Activated CD4-positive, alpha-beta T cell treated with anti-CD3 and anti-CD28 coated beads, Interleukin-2, amount 50 U/mL, for 1 hour (primary cell): Measurements from ENCODE around the gene TAF1B.

ENCODE experiments used
- DNase-seq: peaks from one replicate; pipeline ENCODE4 v3.0.0-alpha.2; 2020

TAF1B gene

DNA sequence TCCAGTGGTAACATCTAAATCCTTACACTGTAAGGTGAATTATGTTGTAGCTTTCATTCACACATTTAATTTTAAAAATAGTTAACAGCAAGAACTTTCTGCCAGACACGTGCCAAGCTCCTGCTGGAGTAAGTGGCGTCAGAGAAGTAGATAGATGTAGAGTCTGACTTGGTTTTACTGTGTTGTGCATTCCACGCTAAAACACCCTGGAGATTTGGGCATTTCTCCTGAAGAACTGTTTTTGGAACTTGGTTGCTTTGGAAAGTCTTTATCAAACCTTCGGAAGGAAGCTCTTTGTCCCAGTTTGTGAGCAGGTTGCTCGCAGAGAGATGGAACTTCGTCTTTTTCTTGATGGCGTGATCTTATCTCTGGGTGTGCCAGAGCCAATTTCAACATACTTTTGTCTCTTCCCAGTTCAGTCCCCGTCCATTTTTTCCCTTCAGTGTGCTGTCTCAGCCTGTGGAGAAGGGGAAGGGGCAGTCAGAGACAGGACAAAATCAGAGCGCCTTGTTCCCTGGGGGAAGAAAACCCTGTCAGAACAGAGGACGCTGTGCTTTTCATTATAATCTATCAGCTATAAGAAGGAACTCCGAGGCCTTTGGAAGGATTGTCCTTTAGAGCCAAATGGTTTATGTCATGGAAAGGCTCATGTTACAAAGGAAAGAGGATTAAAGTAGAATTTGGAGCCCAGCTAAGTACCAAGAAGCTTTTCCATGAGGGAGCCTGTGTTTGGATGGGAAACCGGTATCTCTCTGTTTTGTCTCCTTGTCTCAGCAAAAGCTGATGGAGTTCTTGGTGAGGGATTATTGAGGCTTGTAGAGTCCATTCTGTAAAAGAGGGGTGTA is 127.1 kb downstream of the TAF1B start:
- DNase-seq = no peak

DNA sequence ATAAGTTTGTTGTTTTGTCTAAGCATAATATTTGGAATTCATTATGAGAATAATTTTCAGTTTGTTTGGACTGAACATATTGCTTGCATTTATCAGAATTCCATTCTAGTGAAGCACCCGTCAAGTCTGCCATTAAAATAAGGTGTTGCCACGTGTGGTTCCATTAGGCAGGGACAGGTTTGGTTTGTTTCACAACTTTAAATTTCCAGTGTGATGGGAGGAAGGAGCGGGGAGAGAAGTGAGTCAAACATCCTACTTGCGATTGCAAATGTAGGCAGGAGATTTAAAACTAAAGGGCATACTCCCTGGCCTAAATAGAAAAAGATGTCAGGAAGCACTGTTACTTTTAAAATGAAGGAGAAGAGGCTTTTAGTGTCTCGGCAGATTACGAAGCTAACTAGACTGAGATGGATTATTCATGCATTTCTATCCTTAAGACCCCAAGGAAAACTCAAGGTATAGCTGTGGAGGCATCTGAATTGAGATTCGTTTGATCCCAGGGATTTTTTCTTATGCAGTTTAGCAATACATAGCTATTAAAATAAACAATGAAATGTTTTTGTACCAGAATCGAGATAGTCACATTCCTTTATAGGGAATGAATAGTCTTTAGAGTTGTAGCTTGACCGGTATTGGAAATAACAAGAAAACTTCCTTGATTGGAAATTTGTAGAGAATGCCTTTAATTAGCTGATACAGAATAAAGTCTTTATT is 128.0 kb downstream of the TAF1B start:
- DNase-seq = no peak

DNA sequence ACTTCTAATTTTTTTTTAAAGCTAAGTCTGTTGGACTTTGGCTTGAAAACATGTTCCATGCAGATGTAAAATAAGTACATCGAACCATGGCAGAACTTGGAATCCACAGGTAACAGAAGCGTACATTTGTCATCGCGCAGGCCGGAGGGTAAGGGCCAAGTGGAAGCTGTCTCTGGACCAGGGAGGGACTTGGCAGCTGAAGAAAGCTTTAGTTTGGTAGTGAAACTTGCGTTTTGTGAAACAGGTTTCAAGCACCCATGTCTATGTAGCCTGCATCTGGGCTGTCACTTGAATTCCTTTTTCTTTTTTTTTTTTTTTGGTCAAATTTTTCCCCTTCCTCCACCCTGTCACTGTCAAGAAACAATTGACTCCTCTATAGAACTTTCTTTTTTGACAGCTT is 128.6 kb downstream of the TAF1B start:
- no peak for DNase-seq

DNA sequence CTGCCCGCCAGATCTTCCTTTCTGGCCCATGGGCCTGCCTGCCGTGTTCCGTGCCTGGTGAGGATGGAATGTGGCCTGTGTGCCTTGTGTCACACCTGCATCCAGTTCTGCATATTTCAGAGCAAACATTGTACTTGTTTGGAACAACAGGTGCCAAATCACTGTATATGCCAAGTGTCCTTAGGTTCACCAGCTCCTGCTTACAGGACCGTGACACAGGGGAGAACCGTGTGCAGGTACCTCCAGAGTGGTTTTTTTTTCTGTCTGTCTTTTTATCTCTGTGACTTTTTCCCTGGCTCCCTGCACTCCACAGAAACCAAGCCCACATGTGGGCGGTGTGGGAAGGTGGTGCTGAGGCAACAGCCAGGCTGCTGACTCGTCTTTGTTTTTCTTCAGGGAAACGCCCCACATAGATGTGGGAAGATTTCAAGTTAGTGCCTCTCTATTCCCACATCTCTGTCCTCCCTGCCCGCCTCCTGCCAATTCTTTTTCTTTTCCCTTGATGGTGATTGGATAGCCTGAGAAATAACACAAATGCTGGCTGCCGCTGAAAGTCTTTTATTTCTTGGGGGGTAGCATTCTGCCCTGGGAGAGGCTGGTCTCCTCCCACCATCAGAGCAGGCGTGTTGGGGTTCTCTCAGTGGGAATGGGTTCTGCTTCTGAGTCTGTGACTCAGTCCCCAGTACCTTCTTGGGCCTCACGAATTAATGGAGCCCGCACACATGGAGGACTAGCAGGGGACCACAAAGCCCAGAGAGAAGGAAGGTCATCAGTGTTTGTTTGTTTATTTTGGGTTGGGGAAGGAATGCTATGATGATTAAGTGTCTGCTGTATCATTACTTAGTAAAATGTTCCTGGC is 129.6 kb downstream of the TAF1B start:
- DNase-seq = no peak

DNA sequence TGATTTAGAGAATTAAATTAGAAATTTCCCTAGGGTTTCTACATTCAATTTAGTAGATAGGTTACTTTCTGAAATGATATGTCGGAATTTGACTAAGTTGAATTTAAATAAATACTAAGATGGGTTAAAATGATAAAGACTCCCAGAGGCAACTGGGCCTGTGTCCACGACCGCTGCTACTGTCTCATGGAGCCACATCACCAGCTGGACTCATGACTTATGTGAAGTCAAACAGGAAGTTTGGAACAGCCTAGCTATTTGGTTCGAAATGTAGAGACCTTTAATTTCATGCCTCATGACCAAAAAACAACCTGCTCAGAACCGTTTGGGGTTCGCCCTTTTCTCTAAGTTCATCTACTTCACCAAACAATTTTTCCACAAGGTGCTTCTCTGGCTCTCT is 130.4 kb downstream of the TAF1B start:
- DNase-seq = no peak

DNA sequence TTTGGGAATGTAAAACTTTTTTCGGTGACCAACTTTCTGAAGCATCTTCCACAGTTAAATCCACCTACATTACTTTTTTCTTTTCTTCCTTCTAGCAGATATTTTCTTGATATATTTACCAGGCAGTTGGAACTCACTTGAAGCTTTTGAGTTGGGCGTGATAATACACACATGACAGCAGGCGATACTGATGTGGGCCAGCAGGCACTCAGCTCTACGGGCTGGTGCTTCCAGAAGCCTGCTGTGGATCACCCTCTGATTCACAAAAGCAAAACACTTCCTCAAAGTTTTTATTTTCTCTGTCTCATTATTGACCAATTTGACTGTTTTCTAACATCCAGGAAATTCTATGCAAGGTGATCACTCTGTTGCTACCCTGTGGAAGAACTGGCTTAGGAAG is 131.1 kb downstream of the TAF1B start:
- DNase-seq = no peak

DNA sequence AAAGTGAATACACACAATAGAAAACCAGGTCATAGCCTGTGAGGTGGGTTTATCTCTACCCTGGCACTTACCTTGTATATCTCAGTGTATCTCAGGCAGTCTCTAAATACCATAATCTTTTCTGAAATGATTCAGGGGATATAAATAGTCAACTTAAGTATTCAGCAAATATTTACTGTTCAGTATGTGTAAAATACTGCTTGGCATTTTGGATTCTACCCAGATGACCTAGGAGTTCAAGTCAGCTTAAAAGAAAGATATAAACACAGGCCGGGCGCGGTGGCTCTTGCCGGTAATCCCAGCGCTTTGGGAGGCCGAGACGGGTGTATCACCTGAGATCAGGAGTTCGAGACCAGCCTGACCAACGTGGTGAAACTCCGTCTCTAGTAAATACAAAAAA is 132.1 kb downstream of the TAF1B start:
- DNase-seq = no peak

DNA sequence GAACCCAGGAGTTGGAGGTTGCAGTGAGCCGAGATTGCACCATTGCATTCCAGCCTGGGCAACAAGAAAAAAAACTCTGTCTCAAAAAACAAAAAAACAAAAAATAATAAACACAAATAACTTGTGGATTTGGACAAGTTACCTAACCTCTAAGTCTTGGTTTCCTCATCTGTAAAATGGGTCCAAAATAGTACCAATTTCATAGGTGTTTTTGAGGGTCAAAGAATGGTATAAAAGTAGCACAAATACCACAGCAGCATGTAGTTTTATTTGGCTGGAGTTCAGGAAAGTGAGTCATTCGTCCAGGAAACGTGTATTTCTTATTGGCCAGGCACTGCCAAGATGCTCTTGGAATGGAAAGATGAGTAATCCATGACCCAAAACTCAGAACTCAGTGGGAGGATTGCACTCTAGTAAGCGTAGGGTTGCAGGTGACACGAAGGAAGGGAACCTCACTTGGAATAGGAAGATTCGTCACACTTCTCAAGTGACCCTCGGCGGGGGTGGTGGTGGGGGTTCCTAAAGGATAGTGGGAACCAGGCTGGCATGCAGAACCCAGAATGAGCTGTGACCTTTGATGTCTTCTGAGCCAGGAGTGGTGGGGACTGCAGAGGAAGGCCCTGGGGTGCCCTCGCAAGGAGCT is 132.7 kb downstream of the TAF1B start:
- no peak for DNase-seq

DNA sequence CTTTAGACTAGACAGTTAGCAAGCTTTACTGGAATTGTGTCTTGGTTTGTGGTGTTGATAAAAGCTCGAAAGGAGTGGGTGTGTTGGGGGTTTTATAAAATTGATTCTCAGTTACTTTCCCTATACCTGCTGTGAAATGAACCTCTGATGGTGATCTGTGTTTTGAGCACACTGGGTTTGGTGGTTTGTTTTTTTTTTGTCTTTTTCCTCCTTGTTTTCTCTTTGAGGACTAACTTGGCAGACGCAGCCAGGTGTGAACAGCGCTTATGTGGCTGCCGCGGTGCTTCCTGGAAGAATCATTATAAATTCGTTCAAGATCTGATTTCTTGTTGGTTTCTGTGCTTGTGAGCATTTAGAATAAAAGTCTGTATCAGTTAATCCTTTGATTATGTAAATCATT is 136.7 kb downstream of the TAF1B start:
- no peak for DNase-seq

DNA sequence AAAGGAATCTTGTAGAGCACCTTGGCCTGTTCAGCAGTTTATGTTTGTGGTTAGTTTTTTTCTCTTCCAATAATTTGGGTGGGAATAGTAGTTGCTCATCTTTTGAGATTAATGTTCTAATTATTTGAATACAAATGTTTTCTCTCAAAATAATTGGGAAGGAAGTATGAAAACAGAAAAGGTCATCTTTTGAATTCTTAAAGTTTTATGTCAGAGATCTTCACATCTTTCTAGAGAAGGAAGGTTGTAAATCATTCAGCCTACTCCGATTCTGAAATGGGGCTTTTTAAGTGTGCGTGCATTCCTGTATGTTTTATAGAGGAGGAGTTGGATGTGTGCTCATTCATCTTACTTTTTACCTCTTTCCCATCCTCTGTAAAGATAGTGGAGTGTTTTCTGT is 137.2 kb downstream of the TAF1B start:
- no peak for DNase-seq

DNA sequence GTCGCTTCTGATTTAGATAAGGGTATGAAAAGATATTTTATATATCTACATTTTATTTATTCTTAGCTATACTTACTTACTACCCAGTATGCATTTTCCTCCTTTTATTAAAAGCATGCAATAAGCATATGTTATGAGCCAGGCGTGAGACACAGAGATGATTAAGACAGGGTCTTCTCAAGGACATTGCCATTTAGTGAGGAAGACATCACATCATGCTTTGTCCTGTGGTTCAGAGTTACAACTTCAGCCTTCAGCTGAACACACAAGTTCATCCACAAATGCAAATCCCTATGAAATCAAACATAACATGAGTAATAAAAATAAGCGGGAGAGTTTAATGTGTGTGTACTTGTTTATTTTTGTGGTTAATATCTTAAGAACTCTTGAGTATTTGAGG is 138.4 kb downstream of the TAF1B start:
- no peak for DNase-seq

DNA sequence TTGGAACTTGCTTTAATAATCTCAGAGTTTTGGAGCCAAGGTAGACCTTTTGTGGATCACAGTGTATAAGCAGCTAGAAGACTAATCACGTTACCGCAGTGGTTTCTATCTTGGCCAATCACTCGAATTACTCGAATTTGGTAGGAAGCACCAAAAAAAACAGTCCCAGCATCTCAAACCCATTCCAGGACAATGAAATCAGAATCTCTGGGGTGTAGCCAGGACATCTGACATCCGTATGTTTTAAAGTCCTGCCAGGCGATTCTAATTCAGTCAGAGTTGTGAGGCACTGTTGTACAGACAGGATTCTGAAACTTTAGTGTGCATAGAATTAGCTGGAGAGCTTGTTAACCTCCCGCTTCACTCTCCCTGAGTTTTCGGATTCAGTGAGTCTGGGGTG is 139.0 kb downstream of the TAF1B start:
- DNase-seq = no peak

DNA sequence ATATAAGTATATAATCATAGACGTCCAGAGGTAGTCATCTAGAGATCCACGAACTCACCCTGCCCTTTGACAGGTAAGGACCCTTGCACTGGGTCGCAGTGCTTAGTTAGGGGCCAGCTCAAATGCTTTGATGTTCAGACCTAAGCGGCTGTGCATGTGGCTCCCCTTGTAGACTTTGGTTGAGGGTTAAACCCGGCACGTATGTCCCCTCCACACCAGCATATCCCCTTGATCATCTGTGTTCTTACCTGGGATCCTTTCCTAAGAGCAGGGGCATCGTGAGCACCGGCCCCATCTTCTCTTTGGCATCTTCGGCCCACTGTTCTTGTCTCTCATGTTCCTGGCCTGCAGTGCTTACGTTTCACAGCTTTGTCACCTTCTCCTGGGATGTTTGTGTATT is 139.6 kb downstream of the TAF1B start:
- DNase-seq = no peak

DNA sequence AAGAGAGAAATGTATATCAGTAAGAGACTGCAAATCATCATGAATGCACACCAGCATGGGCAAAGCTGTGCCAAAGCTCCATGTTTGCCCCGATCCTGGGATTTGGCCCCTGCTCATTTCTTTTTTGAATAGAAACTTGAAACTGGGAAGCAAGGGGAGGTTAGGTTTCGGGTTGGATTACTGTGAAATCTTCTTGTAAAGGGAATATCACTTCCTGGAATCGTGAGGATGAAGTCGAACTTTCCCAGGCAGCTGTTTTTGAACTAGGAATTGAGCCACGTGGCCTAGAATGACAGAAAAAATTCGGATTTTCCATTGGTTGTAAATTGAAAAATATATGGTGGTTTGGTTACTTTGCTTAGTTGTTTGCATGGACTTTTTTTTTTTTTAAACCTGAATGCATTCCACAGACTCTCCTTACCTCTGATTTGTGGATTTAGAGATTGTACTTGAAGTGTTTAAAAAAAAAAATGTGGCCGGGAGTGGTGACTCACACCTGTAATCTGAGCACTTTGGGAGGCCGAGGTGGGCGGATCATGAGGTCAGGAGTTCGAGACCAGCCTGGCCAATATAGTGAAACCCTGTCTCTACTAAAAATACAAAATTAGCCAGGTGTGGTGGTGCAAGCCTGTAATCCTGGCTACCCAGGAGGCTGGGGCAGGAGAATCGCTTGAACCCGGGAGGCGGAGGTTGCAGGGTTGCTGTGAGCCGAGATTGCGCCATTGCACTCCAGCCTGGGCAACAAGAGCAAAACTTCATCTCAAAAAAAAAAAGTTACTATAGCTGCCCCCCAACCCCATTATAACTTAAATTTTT is 140.3 kb downstream of the TAF1B start:
- DNase-seq = no peak
